IMR-90 (cell line): Measurements from ENCODE around the gene SNAPC4. TPM values are rescaled to one million over a fixed set of nuclear protein-coding genes. Genes with fewer than 3 reads are reported as not detected.

ENCODE experiments used
- ATAC-seq: fragments of 200-7000 bp; cut with Tn5 transposase; 2 replicates; pipeline ENCODE4 v1.9.1; 2020; ENCODE audit warnings: low read depth, mild to moderate bottlenecking, moderate library complexity
- BruUV-seq: library from RNA; stranded (reverse); fragments of 400-500 nt; replicated peaks from 2 replicates; lab custom pipeline; 2021; lab: Mats Ljungman, UMichigan
- CTCF ChIA-PET: fragments of 300-600 bp; formaldehyde crosslinking; extraction: SDS; loops from one replicate; lab custom pipeline; 2021; ENCODE audit warnings: antibody characterized with exemption; lab: Yijun Ruan, JAX
- POLR2A ChIA-PET: fragments of 300-600 bp; sonication (Branson Sonifier 250); formaldehyde crosslinking; loops from one replicate; lab custom pipeline; 2022; ENCODE audit warnings: antibody characterized with exemption; ENCODE audit not compliant: unreplicated experiment; lab: Charles Lee
- DNase-seq: peaks from one replicate; pipeline ENCODE4 v3.0.0; 2013
- H2AFZ ChIP-seq: replicated peaks from 2 replicates; pipeline ENCODE3; 2013; ENCODE audit warnings: low read length, mild to moderate bottlenecking; ENCODE audit not compliant: poor library complexity
- H2AK5ac ChIP-seq: 2 replicates; pipeline ENCODE4 v1.6.1; 2013; ENCODE audit warnings: low read depth, low read length, inconsistent platforms
- H2AK9ac ChIP-seq: replicated peaks from 2 replicates; pipeline ENCODE3; 2013; ENCODE audit warnings: mild to moderate bottlenecking, low read depth, low read length, moderate library complexity; ENCODE audit not compliant: poor library complexity
- H2BK120ac ChIP-seq: 2 replicates; pipeline ENCODE4 v1.6.1; 2013; ENCODE audit warnings: low read depth, low read length, inconsistent platforms
- H2BK15ac ChIP-seq: 3 replicates; pipeline ENCODE4 v1.6.1; 2013; ENCODE audit warnings: low read depth, low read length, inconsistent platforms
- H2BK20ac ChIP-seq: 2 replicates; pipeline ENCODE4 v1.6.1; 2013; ENCODE audit warnings: low read depth, mild to moderate bottlenecking, inconsistent platforms, low read length, moderate library complexity
- H2BK5ac ChIP-seq: 2 replicates; pipeline ENCODE4 v1.6.1; 2013; ENCODE audit warnings: mild to moderate bottlenecking, low read depth, low read length, inconsistent platforms; ENCODE audit not compliant: poor library complexity, severe bottlenecking
- H3K14ac ChIP-seq: replicated peaks from 2 replicates; pipeline ENCODE4 v1.6.1; 2013; ENCODE audit warnings: low read depth, low read length, inconsistent platforms
- H3K18ac ChIP-seq: 2 replicates; pipeline ENCODE4 v1.6.1; 2013; ENCODE audit warnings: low read depth, low read length, control low read depth
- H3K23ac ChIP-seq: 2 replicates; pipeline ENCODE4 v1.6.1; 2013; ENCODE audit warnings: low read depth, low read length, inconsistent platforms
- H3K27ac ChIP-seq: 2 replicates; pipeline ENCODE4 v1.5.1; 2013; ENCODE audit warnings: mild to moderate bottlenecking, control low read depth, low read length; ENCODE audit not compliant: insufficient read depth
- H3K27me3 ChIP-seq: 2 replicates; pipeline ENCODE4 v1.6.1; 2013; ENCODE audit warnings: low read length; ENCODE audit not compliant: control insufficient read depth, insufficient read depth
- H3K36me3 ChIP-seq: 2 replicates; pipeline ENCODE4 v1.6.1; 2013; ENCODE audit warnings: low read length, mixed read lengths; ENCODE audit not compliant: control insufficient read depth, insufficient read depth
- H3K4ac ChIP-seq: 2 replicates; pipeline ENCODE4 v1.6.1; 2013; ENCODE audit warnings: low read depth, low read length, inconsistent platforms
- H3K4me1 ChIP-seq: 2 replicates; pipeline ENCODE4 v1.6.1; 2013; ENCODE audit warnings: low read length, mixed read lengths; ENCODE audit not compliant: control insufficient read depth, insufficient read depth
- H3K4me2 ChIP-seq: 2 replicates; pipeline ENCODE4 v1.6.1; 2013; ENCODE audit warnings: low read depth, mild to moderate bottlenecking, control low read depth, low read length, moderate library complexity
- H3K4me3 ChIP-seq: 2 replicates; pipeline ENCODE4 v1.5.1; 2013; ENCODE audit warnings: low read depth, mild to moderate bottlenecking, control low read depth, low read length, moderate library complexity; ENCODE audit not compliant: insufficient read depth
- H3K56ac ChIP-seq: 2 replicates; pipeline ENCODE4 v1.6.1; 2013; ENCODE audit warnings: low read length, inconsistent platforms; ENCODE audit not compliant: insufficient read depth; ENCODE audit errors: extremely low read depth
- H3K79me1 ChIP-seq, 2 experiments: 2 replicates each; pipeline ENCODE4 v1.6.1; 2013; ENCODE audit warnings: low read length in 2 of 2, inconsistent platforms in 1 of 2, low read depth in 1 of 2
- H3K9ac ChIP-seq: 2 replicates; pipeline ENCODE4 v1.6.1; 2013; ENCODE audit warnings: low read depth, low read length, control low read depth
- H3K9me1 ChIP-seq: 2 replicates; pipeline ENCODE4 v1.6.1; 2013; ENCODE audit warnings: low read length, inconsistent platforms; ENCODE audit not compliant: insufficient read depth
- H3K9me3 ChIP-seq: 2 replicates; pipeline ENCODE4 v1.6.1; 2013; ENCODE audit warnings: low read length; ENCODE audit not compliant: control insufficient read depth, insufficient read depth
- H4K20me1 ChIP-seq: 2 replicates; pipeline ENCODE4 v1.6.1; 2013; ENCODE audit warnings: low read length, inconsistent platforms; ENCODE audit not compliant: insufficient read depth
- H4K5ac ChIP-seq: 2 replicates; pipeline ENCODE4 v1.6.1; 2013; ENCODE audit warnings: mild to moderate bottlenecking, low read depth, low read length, control low read depth
- H4K8ac ChIP-seq, 2 experiments: 2 replicates each; pipeline ENCODE4 v1.6.1; 2013; ENCODE audit warnings: low read depth in 2 of 2, low read length in 2 of 2, control low read depth in 1 of 2, inconsistent platforms in 1 of 2
- H4K91ac ChIP-seq: 2 replicates; pipeline ENCODE4 v1.6.1; 2013; ENCODE audit warnings: low read depth, low read length, inconsistent platforms; ENCODE audit not compliant: insufficient read depth
- CEBPB ChIP-seq: IDR thresholded peaks from 2 replicates; pipeline ENCODE4 v1.6.1; 2012; ENCODE audit warnings: low read depth, low read length, improper control_type of control experiment
- SMC3 ChIP-seq: fragments of 150-350 bp; IDR thresholded peaks from 2 replicates; pipeline ENCODE4 v1.6.1; 2016; ENCODE audit warnings: low read depth, mild to moderate bottlenecking, antibody characterized with exemption, low read length, moderate library complexity
- WGBS, 2 experiments: methylation state at CpG; one replicate each; pipeline versions ENCODE4 v1.1.5 to v1.1.7; 2013; ENCODE audit warnings: missing lambda C conversion rate in 2 of 2; ENCODE audit not compliant: insufficient read length in 1 of 2; ENCODE audit errors: extremely low coverage in 2 of 2; 5-methylcytosine and 5-hydroxymethylcytosine counted together
- dilution Hi-C: fragments of 300-500 bp; cut with HindIII; formaldehyde crosslinking; loops from one replicate; pipeline ENCODE4 v1.14.3; 2018; ENCODE audit warnings: low sequenced_read_pairs; ENCODE audit not compliant: unreplicated experiment
- in situ Hi-C: fragments of 300-500 bp; cut with MboI; formaldehyde crosslinking; loops from 3 replicates; pipeline ENCODE4 v1.14.3; 2019; ENCODE audit warnings: low sequenced_read_pairs, inconsistent platforms, mixed read lengths
- intact Hi-C: fragments of 100-400 bp; cut with micrococcal nuclease; formaldehyde crosslinking; loops from 2 replicates; pipeline ENCODE4 v1.10.0; 2022
- polyA plus RNA-seq, 3 experiments: library from polyadenylated mRNA; depleted of rRNA; stranded (reverse); fragments of >200 nt; gene quantifications; 2 replicates each; pipeline ENCODE4 v1.2.3, GENCODE V29; 2012; ENCODE audit warnings: low replicate concordance in 1 of 3
- total RNA-seq: library from RNA; depleted of rRNA; stranded (reverse); fragments of >200 nt; gene quantifications from 2 replicates; pipeline ENCODE4 v1.2.3, GENCODE V29; 2012

The SNAPC4 gene
- total and polyA plus RNA-seq, 2 of the 4 experiments (the other 2 are of a cell fraction) = 2.5 to 6.5 TPM

DNA sequence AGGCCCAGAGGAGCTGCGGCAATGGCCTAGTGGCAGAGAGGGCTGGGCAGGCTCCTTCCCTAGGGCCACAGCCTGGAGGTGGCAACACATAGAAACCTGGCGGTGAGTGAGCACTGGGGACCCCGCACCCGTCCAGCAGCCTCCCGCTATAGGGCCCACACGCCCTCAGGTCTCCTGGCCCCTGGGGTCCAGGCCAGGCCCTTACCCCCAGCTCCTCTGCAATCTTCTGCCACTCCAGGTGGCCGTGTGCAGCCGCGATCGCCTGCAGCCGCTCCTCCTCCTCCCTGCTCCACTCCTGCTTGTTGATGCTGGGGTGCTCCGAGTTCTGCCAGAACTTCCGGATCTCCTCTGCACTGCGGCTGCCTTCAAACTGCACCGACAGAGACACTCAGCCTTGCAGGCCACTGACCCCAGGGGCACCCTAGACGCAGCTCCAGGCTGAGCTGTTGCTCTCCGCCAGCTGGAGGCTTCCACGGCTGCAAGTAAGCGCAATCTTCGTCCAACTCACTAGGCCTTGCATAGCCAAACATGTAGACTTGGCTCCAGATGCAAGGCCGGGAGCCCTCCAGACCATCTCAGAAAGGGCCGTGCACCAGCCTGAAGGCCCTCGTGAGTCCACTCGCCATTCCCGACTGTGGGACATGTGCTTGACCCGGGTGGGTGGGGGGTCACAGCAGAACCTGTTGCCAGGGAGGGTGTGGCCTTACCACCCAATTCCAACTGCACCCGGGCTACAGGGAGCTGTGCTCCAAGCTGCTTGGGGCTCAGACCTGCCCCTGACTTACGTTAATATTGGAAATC lies 8.0 kb downstream of the SNAPC4 start:
- 92% methylated on average over 13 of the region's 28 CpGs; no CpG with 5 or more reads in 1 of the 2 experiments for WGBS, 2 experiments
- no peak overlapping the region for H3K23ac ChIP-seq
- peaks cover 3% of the 10 kb centered on the region; the same call in 1 of the 2 replicates for H4K20me1 ChIP-seq
- peaks cover 11 to 14% of the 10 kb centered on the region in 2 experiments; a peak in 3 of 4 replicates for H3K79me1 ChIP-seq
- H3K4me2 ChIP-seq = no peak overlapping the region
- H3K36me3 ChIP-seq = peaks cover 78% of the 10 kb centered on the region
- H2BK5ac ChIP-seq = no peak overlapping the region
- no peak overlapping the region for H2AK5ac ChIP-seq
- H3K9me1 ChIP-seq = no peaks in the 10 kb centered on the region
- dilution Hi-C loops (no loop called here), in situ Hi-C loops (no loop called here), intact Hi-C loops (no loop called here)
- H3K18ac ChIP-seq = no peak overlapping the region
- H4K91ac ChIP-seq = no peak overlapping the region
- H3K27ac ChIP-seq = no peak overlapping the region
- H4K8ac ChIP-seq = no peak overlapping the region
- no peaks in the 10 kb centered on the region for H3K27me3 ChIP-seq
- CTCF ChIA-PET = no interaction called here
- H3K4me3 ChIP-seq = no peak overlapping the region
- H3K14ac ChIP-seq = no peak overlapping the region
- POLR2A ChIA-PET = no interaction called here
- no peaks in the 10 kb centered on the region for H3K9me3 ChIP-seq
- no peak overlapping the region for H2BK20ac ChIP-seq
- no peak overlapping the region for H2BK15ac ChIP-seq
- no peak overlapping the region for H2AK9ac ChIP-seq
- H2AFZ ChIP-seq = peak overlapping the region; percentile 14
- DNase-seq (no peak), ATAC-seq (no peak)
- BruUV-seq = no TSS peak
- no peak overlapping the region for H3K9ac ChIP-seq
- H3K56ac ChIP-seq = no peak overlapping the region
- H3K4ac ChIP-seq = no peak overlapping the region
- no peaks in the 10 kb centered on the region for H3K4me1 ChIP-seq
- H2BK120ac ChIP-seq = no peak overlapping the region
- TF ChIP-seq CEBPB (no peak), SMC3 (no peak)
- H4K5ac ChIP-seq = no peak overlapping the region
